Measurements from ENCODE around the gene DRC7. TPM values are rescaled to one million over a fixed set of nuclear protein-coding genes. Genes with fewer than 3 reads are reported as not detected.

DRC7 gene
- total RNA-seq, 1 experiment from 2014 or later = 0.72 TPM

GRCh38 chr16:57709663-57710062, 15.1 kb downstream of the DRC7 start:
- no peaks in the 10 kb centered on the region for H3K27me3 ChIP-seq (ENCODE audit: insufficient read depth, low read length)
- TF ChIP-seq CTCF (conservative IDR thresholded peaks at IDR 0.05) = no peak
- no peak overlapping the region for H2BK120ac ChIP-seq (ENCODE audit: low read depth, low read length, poor library complexity, severe bottlenecking)
- no peak overlapping the region for H3K56ac ChIP-seq (ENCODE audit: insufficient read length, low read depth, low read length)
- H3K9me3 Mint-ChIP-seq = peaks cover 0 to 16% of the 10 kb centered on the region in 2 experiments; a peak in 2 of 5 replicates
- no peak overlapping the region for H3K23ac ChIP-seq (ENCODE audit: insufficient read length, low read depth, low read length)
- H3K27ac Mint-ChIP-seq = no peak overlapping the region
- H3K9me3 ChIP-seq (ENCODE audit: control insufficient read depth, low read depth, low read length) = no peaks in the 10 kb centered on the region
- no peak overlapping the region for H2AK5ac ChIP-seq (ENCODE audit: insufficient read length, low read length)
- no peak overlapping the region for H3K9ac ChIP-seq (ENCODE audit: extremely low read depth, insufficient read length, low read length)
- H2BK20ac ChIP-seq (ENCODE audit: low read depth, low read length, poor library complexity, severe bottlenecking) = no peak overlapping the region
- H3K4ac ChIP-seq (ENCODE audit: low read depth, low read length) = no peak overlapping the region
- no peaks in the 10 kb centered on the region for H4K20me1 ChIP-seq (ENCODE audit: control insufficient read depth, insufficient read depth, insufficient read length)
- no peak overlapping the region for H3K18ac ChIP-seq (ENCODE audit: insufficient read length, low read depth, low read length)
- DNase-seq = no peak
- no CpG with 5 or more reads among the region's 3 CpGs for WGBS (ENCODE audit: extremely low coverage, insufficient read length, low lambda C conversion rate)
- no peak overlapping the region for H2BK15ac ChIP-seq (ENCODE audit: low read depth, low read length)
- H4K5ac ChIP-seq (ENCODE audit: insufficient read length, low read depth, low read length) = no peak overlapping the region
- H3K4me2 ChIP-seq (ENCODE audit: insufficient read depth, insufficient read length, low read length) = no peak overlapping the region
- no peak overlapping the region for H3K14ac ChIP-seq (ENCODE audit: insufficient read depth, low read length)
- H3K23me2 ChIP-seq (ENCODE audit: insufficient read length, low read depth, low read length, poor library complexity, severe bottlenecking) = no peaks in the 10 kb centered on the region
- H3K27me3 Mint-ChIP-seq (ENCODE audit: low read depth) = peaks cover 32% of the 10 kb centered on the region
- no peak overlapping the region for H4K91ac ChIP-seq (ENCODE audit: insufficient read length, low read depth, low read length)
- H3K79me1 ChIP-seq (ENCODE audit: insufficient read depth, low read depth, low read length, poor library complexity, severe bottlenecking) = no peaks in the 10 kb centered on the region
- H3K4me3 Mint-ChIP-seq = no peak overlapping the region
- no peaks in the 10 kb centered on the region for H3K79me2 ChIP-seq (ENCODE audit: insufficient read depth, low read length)
- H3K27ac ChIP-seq (ENCODE audit: insufficient read length, low read depth, low read length) = no peak overlapping the region
- no peaks in the 10 kb centered on the region; a peak in 1 of 7 replicates for H3K36me3 Mint-ChIP-seq (ENCODE audit: insufficient read depth in 1 of 3, low read depth in 3 of 3)
- H4K8ac ChIP-seq (replicated peaks; ENCODE audit: insufficient read length, low read depth, low read length) = no peak overlapping the region
- no peaks in the 10 kb centered on the region for H3K4me1 ChIP-seq (ENCODE audit: insufficient read depth, low read length)
- no peaks in the 10 kb centered on the region; a peak in 1 of 4 replicates for H3K4me1 Mint-ChIP-seq
- H3T11ph ChIP-seq (ENCODE audit: low read length) = no peak overlapping the region
- H2BK12ac ChIP-seq (ENCODE audit: insufficient read length, low read depth, low read length) = no peak overlapping the region
- H2BK5ac ChIP-seq (ENCODE audit: insufficient read length, low read length) = no peak overlapping the region
- H2AFZ ChIP-seq (ENCODE audit: low read length) = no peak overlapping the region
